HepG2 (cell line): ENCODE results near the gene ENPP7. TPM values are rescaled to one million over a fixed set of nuclear protein-coding genes. Genes with fewer than 3 reads are reported as not detected.

Experiments
- BHLHE40 ChIP-seq: IDR thresholded peaks from 2 replicates; pipeline ENCODE4 v1.6.1; 2011; ENCODE audit warnings: low read length, improper control_type of control experiment
- CREM ChIP-seq, 2 experiments: sonication (generic) in 1 of 2; formaldehyde crosslinking in 1 of 2; IDR thresholded peaks; 2 replicates each; pipeline versions ENCODE4 v1.4.0 to v1.6.1; 2016 to 2020; ENCODE audit warnings: antibody characterized with exemption in 1 of 2, mild to moderate bottlenecking in 1 of 2, missing genetic modification reagents in 1 of 2
- GPN1 ChIP-seq: sonication (generic); formaldehyde crosslinking; IDR thresholded peaks from 2 replicates; pipeline ENCODE4 v1.5.1; 2020; ENCODE audit warnings: missing genetic modification reagents, borderline replicate concordance
- HOXA7 ChIP-seq: sonication (generic); formaldehyde crosslinking; IDR thresholded peaks from 2 replicates; pipeline ENCODE4 v1.8.1; 2022; ENCODE audit warnings: mild to moderate bottlenecking, missing genetic modification reagents, moderate library complexity
- MAFF ChIP-seq: IDR thresholded peaks from 2 replicates; pipeline ENCODE4 v1.6.1; 2011; ENCODE audit warnings: low read depth, low read length, improper control_type of control experiment
- MEIS1 ChIP-seq: sonication (generic); formaldehyde crosslinking; IDR thresholded peaks from 2 replicates; pipeline ENCODE4 v1.9.0; 2021; ENCODE audit warnings: mild to moderate bottlenecking, missing genetic modification reagents, moderate library complexity, borderline replicate concordance
- MIXL1 ChIP-seq: IDR thresholded peaks from 2 replicates; pipeline ENCODE4 v1.6.1; 2016
- PBX2 ChIP-seq: IDR thresholded peaks from 2 replicates; pipeline ENCODE4 v1.6.1; 2016; ENCODE audit warnings: control low read depth
- TEAD3 ChIP-seq: optimal IDR thresholded peaks from 2 replicates; pipeline ENCODE3; 2016; ENCODE audit warnings: borderline replicate concordance
- WIZ ChIP-seq: sonication (generic); formaldehyde crosslinking; IDR thresholded peaks from 2 replicates; pipeline ENCODE4 v1.5.1; 2020; ENCODE audit warnings: mild to moderate bottlenecking, missing genetic modification reagents
- ZNF34 ChIP-seq: sonication (generic); formaldehyde crosslinking; IDR thresholded peaks from 2 replicates; pipeline ENCODE4 v1.4.0; 2020; ENCODE audit warnings: mild to moderate bottlenecking, missing genetic modification reagents, borderline replicate concordance
- ZNF430 ChIP-seq: sonication (generic); formaldehyde crosslinking; IDR thresholded peaks from 2 replicates; pipeline ENCODE4 v1.9.0; 2021; ENCODE audit warnings: mild to moderate bottlenecking, missing genetic modification reagents
- ZNF512B ChIP-seq: sonication (generic); formaldehyde crosslinking; IDR thresholded peaks from 2 replicates; pipeline ENCODE4 v1.5.1; 2020; ENCODE audit warnings: missing genetic modification reagents, mild to moderate bottlenecking, borderline replicate concordance
- polyA plus RNA-seq, 8 experiments: library from polyadenylated mRNA; depleted of rRNA in 3 of 8; stranded (reverse) in 7 of 8; unstranded in 1 of 8; fragments of >200 nt; fragmentation: Illumina TruSeq in 4 of 8; extraction: Trizol in 4 of 8; gene quantifications; 2 replicates each; pipeline versions ENCODE4 v1.2.1 to v1.2.3, GENCODE V29; 2011 to 2016; ENCODE audit warnings: low read depth in 4 of 8, missing spikeins in 1 of 8, mixed read lengths in 1 of 8; ENCODE audit not compliant: insufficient read depth in 1 of 8
- total RNA-seq, 5 experiments: library from RNA; depleted of rRNA; stranded (reverse); fragments of >200 nt; fragmentation: Illumina TruSeq; extraction: Trizol; gene quantifications; 2 replicates each; pipeline ENCODE4 v1.2.3, GENCODE V29; 2016; ENCODE audit warnings: low read depth in 1 of 5
- TF ChIP-seq, protein P1 (sequence below): sonication (generic); formaldehyde crosslinking; IDR thresholded peaks from 2 replicates; pipeline ENCODE4 v1.5.1; 2020; ENCODE audit warnings: mild to moderate bottlenecking, missing genetic modification reagents, borderline replicate concordance
- TF ChIP-seq, protein P2 (sequence below): IDR thresholded peaks from 2 replicates; pipeline ENCODE4 v1.6.1; 2016; ENCODE audit warnings: missing genetic modification reagents, missing compliant biosample characterization
- TF ChIP-seq, protein P3 (sequence below): IDR thresholded peaks from 2 replicates; pipeline ENCODE4 v1.6.1; 2016
- TF ChIP-seq, protein P4 (sequence below): sonication (generic); formaldehyde crosslinking; IDR thresholded peaks from 2 replicates; pipeline ENCODE4 v1.4.0; 2020; ENCODE audit warnings: mild to moderate bottlenecking, missing genetic modification reagents

The ENPP7 gene
- total and polyA plus RNA-seq, 2 of the 13 experiments (the other 11 are each of a cell fraction or from before 2014, with no cell fraction given) = 1.1 to 2.2 TPM

GRCh38 chr17:79776376-79777119 is 45.8 kb downstream of the ENPP7 start (continued):
- TF ChIP-seq MEIS1 = peak; percentile 24; the same call in 1 of the 2 replicates
- TF ChIP-seq MAFF = no peak
- no peak; the same call in 1 of the 2 replicates for TF ChIP-seq ZNF430 (CRISPR knock-in tag)
- TF ChIP-seq, protein P1, sequence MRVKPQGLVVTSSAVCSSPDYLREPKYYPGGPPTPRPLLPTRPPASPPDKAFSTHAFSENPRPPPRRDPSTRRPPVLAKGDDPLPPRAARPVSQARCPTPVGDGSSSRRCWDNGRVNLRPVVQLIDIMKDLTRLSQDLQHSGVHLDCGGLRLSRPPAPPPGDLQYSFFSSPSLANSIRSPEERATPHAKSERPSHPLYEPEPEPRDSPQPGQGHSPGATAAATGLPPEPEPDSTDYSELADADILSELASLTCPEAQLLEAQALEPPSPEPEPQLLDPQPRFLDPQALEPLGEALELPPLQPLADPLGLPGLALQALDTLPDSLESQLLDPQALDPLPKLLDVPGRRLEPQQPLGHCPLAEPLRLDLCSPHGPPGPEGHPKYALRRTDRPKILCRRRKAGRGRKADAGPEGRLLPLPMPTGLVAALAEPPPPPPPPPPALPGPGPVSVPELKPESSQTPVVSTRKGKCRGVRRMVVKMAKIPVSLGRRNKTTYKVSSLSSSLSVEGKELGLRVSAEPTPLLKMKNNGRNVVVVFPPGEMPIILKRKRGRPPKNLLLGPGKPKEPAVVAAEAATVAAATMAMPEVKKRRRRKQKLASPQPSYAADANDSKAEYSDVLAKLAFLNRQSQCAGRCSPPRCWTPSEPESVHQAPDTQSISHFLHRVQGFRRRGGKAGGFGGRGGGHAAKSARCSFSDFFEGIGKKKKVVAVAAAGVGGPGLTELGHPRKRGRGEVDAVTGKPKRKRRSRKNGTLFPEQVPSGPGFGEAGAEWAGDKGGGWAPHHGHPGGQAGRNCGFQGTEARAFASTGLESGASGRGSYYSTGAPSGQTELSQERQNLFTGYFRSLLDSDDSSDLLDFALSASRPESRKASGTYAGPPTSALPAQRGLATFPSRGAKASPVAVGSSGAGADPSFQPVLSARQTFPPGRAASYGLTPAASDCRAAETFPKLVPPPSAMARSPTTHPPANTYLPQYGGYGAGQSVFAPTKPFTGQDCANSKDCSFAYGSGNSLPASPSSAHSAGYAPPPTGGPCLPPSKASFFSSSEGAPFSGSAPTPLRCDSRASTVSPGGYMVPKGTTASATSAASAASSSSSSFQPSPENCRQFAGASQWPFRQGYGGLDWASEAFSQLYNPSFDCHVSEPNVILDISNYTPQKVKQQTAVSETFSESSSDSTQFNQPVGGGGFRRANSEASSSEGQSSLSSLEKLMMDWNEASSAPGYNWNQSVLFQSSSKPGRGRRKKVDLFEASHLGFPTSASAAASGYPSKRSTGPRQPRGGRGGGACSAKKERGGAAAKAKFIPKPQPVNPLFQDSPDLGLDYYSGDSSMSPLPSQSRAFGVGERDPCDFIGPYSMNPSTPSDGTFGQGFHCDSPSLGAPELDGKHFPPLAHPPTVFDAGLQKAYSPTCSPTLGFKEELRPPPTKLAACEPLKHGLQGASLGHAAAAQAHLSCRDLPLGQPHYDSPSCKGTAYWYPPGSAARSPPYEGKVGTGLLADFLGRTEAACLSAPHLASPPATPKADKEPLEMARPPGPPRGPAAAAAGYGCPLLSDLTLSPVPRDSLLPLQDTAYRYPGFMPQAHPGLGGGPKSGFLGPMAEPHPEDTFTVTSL (CRISPR knock-in tag) = peak; percentile 73; the same call in 1 of the 2 replicates
- TF ChIP-seq MIXL1 (CRISPR knock-in tag) = peak; percentile 67; the same call in 1 of the 2 replicates
- TF ChIP-seq TEAD3 (CRISPR knock-in tag) = peak; percentile 59
- no peak for TF ChIP-seq ZNF34 (CRISPR knock-in tag)
- TF ChIP-seq HOXA7 = no peak
- TF ChIP-seq, protein P2, sequence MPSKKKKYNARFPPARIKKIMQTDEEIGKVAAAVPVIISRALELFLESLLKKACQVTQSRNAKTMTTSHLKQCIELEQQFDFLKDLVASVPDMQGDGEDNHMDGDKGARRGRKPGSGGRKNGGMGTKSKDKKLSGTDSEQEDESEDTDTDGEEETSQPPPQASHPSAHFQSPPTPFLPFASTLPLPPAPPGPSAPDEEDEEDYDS (CRISPR knock-in tag) = peak; percentile 73
- TF ChIP-seq, protein P3, sequence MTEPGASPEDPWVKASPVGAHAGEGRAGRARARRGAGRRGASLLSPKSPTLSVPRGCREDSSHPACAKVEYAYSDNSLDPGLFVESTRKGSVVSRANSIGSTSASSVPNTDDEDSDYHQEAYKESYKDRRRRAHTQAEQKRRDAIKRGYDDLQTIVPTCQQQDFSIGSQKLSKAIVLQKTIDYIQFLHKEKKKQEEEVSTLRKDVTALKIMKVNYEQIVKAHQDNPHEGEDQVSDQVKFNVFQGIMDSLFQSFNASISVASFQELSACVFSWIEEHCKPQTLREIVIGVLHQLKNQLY (CRISPR knock-in tag) = peak; percentile 79
- TF ChIP-seq PBX2 (CRISPR knock-in tag) = no peak
- TF ChIP-seq, protein P4, sequence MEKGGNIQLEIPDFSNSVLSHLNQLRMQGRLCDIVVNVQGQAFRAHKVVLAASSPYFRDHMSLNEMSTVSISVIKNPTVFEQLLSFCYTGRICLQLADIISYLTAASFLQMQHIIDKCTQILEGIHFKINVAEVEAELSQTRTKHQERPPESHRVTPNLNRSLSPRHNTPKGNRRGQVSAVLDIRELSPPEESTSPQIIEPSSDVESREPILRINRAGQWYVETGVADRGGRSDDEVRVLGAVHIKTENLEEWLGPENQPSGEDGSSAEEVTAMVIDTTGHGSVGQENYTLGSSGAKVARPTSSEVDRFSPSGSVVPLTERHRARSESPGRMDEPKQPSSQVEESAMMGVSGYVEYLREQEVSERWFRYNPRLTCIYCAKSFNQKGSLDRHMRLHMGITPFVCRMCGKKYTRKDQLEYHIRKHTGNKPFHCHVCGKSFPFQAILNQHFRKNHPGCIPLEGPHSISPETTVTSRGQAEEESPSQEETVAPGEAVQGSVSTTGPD (CRISPR knock-in tag) = peak; percentile 57; the same call in 1 of the 2 replicates
- no peak for TF ChIP-seq GPN1
- no peak for TF ChIP-seq BHLHE40
- TF ChIP-seq WIZ (CRISPR knock-in tag) = no peak
- TF ChIP-seq CREM (IDR thresholded peaks at IDR 0.05) = peak; percentile 29
- no peak for TF ChIP-seq CREM (CRISPR knock-in tag; IDR thresholded peaks at IDR 0.05)
- no peak for TF ChIP-seq ZNF512B (CRISPR knock-in tag)
